Neutrophil (primary cell): ENCODE results near the gene DMD.

Experiments
- H3K27ac ChIP-seq: fragments of 200-600 bp; sonication (generic); 2 replicates; pipeline ENCODE4 v1.5.1; 2016; ENCODE audit warnings: mild to moderate bottlenecking, moderate library complexity
- H3K27me3 ChIP-seq: fragments of 200-600 bp; sonication (generic); 2 replicates; pipeline ENCODE4 v1.6.0; 2016; ENCODE audit warnings: mild to moderate bottlenecking
- H3K36me3 ChIP-seq: fragments of 200-600 bp; sonication (generic); 2 replicates; pipeline ENCODE4 v1.5.1; 2017
- H3K4me1 ChIP-seq, 2 experiments: fragments of 200-600 bp in 1 of 2; sonication (generic) in 1 of 2; 1 replicate in 1 of 2; 2 replicates in 1 of 2; pipeline versions ENCODE4 v1.5.1 to v1.6.1; 2013 to 2016; ENCODE audit warnings: low read depth in 1 of 2, low read length in 1 of 2, mild to moderate bottlenecking in 1 of 2, moderate library complexity in 1 of 2; ENCODE audit not compliant: control insufficient read depth in 1 of 2, insufficient read depth in 1 of 2
- H3K4me3 ChIP-seq, 2 experiments: fragments of 200-600 bp in 1 of 2; sonication (generic) in 1 of 2; 1 replicate in 1 of 2; 2 replicates in 1 of 2; pipeline ENCODE4 v1.5.1; 2013 to 2016; ENCODE audit warnings: low read depth in 1 of 2, low read length in 1 of 2, mild to moderate bottlenecking in 1 of 2, moderate library complexity in 1 of 2
- H3K9me3 ChIP-seq: fragments of 200-600 bp; sonication (generic); 2 replicates; pipeline ENCODE4 v1.5.1; 2016
- TF ChIP-seq, protein P1 (sequence below): fragments of 200-600 bp; sonication (generic); IDR thresholded peaks from 2 replicates; pipeline ENCODE4 v1.5.1; 2016; ENCODE audit warnings: antibody characterized with exemption

Gene DMD

DNA sequence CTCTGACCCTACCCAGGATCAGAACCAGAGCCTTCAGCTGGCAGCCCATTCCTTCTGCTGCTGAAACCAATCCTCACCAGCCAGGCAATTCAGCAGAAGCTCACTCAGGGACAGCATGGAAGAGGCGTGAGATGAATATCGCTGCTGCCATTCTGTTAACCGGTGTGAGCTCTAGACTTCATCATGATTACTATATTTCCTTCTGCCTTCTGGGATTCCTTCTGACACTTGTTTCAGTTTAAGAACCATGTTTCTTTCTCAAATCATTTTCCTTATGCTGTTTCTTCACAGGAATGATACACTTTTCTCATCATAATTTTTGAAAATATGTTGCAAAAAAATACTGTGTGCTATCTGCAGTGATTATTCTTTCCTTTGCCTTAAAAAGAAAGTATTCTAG is 1666.2 kb downstream of the DMD start:
- Histone ChIP-seq H3K4me3 (no peak overlapping the region), H3K9me3 (no peaks in the 10 kb centered on the region), H3K27ac (no peak overlapping the region)

DNA sequence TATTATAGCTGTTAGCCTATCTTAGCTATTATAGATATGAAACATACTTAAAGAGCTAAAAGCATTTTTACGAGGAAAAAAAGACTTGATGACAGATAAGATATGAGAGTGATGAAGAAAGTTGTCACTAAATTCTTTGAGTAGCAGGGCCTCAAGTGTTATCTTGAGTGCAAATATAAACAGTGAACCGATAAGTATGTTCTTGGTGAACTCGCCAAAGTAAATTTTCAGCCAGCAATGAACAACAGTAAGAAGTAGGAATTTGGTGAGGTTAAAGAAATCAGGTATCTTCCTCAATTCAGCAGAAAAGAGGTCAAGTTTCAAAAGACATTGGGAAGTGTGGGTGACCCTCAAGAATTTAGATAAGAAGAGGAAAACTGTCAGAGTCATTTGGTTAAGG is 1667.7 kb downstream of the DMD start:
- no peaks in the 10 kb centered on the region for H3K9me3 ChIP-seq
- TF ChIP-seq, protein P1, sequence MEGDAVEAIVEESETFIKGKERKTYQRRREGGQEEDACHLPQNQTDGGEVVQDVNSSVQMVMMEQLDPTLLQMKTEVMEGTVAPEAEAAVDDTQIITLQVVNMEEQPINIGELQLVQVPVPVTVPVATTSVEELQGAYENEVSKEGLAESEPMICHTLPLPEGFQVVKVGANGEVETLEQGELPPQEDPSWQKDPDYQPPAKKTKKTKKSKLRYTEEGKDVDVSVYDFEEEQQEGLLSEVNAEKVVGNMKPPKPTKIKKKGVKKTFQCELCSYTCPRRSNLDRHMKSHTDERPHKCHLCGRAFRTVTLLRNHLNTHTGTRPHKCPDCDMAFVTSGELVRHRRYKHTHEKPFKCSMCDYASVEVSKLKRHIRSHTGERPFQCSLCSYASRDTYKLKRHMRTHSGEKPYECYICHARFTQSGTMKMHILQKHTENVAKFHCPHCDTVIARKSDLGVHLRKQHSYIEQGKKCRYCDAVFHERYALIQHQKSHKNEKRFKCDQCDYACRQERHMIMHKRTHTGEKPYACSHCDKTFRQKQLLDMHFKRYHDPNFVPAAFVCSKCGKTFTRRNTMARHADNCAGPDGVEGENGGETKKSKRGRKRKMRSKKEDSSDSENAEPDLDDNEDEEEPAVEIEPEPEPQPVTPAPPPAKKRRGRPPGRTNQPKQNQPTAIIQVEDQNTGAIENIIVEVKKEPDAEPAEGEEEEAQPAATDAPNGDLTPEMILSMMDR = no peak
- H3K4me1 ChIP-seq = no peaks in the 10 kb centered on the region
- H3K4me3 ChIP-seq = no peak overlapping the region
- no peaks in the 10 kb centered on the region for H3K27me3 ChIP-seq
- H3K36me3 ChIP-seq = no peaks in the 10 kb centered on the region
- H3K27ac ChIP-seq = no peak overlapping the region

More for the DNA sequence above, 1666.2 kb downstream of the DMD start:
- H3K36me3 ChIP-seq = no peaks in the 10 kb centered on the region
- H3K27me3 ChIP-seq = no peaks in the 10 kb centered on the region
- no peaks in the 10 kb centered on the region for H3K4me1 ChIP-seq
- TF ChIP-seq, protein P1 = no peak

- Histone ChIP-seq H3K36me3 (no peaks in the 10 kb centered on the region), H3K9me3 (no peaks in the 10 kb centered on the region), H3K4me3 (no peak overlapping the region), H3K27ac (no peak overlapping the region), H3K4me1 (no peaks in the 10 kb centered on the region), H3K27me3 (no peaks in the 10 kb centered on the region)
- TF ChIP-seq, protein P1 = no peak
Observed at GRCh38 chrX:31542566-31542965, 1668.8 kb downstream of the DMD start.

GRCh38 chrX:31540313-31540712 is 1671.0 kb downstream of the DMD start:
- H3K27ac ChIP-seq = no peak overlapping the region
- H3K4me3 ChIP-seq = no peak overlapping the region
- H3K27me3 ChIP-seq = no peaks in the 10 kb centered on the region

DNA sequence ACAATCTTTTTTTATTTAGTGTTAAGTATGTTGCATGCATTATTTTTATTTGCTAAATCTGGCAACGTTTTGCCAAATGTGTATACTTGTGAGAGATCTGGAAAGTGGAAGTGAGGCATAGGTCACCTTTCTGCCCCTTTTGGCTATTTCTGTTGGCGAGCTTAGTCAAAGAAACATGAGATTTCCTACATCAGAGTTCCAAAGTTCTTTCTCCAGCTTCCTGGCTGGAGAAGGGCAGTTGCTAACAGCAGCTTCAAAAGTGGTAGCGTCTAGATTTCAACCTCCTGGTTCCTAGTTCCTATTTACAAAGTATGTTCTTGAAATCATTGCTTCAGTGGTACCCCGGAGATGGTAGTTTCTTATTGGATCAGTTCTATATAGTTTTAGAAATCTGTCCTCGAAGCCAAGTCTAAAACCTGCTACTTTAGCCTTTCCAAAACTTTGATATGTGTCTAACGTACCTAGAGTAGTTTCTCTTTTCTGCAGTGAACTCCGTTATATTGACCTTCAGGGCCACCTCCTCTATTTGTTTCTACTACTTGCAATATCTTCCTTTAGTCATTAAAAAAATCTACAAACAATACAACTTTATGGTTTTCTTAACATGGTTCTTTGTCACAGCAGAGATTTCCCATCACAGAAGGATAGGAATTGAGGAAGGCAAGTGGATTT is 1683.8 kb downstream of the DMD start:
- Histone ChIP-seq H3K9me3 (no peaks in the 10 kb centered on the region), H3K4me1 (no peaks in the 10 kb centered on the region), H3K36me3 (no peaks in the 10 kb centered on the region), H3K27me3 (no peaks in the 10 kb centered on the region), H3K27ac (no peak overlapping the region), H3K4me3 (no peak overlapping the region)
- TF ChIP-seq, protein P1 = no peak

More at GRCh38 chrX:31540313-31540712, 1671.0 kb downstream of the DMD start:
- no peaks in the 10 kb centered on the region for H3K9me3 ChIP-seq
- H3K36me3 ChIP-seq = no peaks in the 10 kb centered on the region
- no peaks in the 10 kb centered on the region for H3K4me1 ChIP-seq
- TF ChIP-seq, protein P1 = no peak
